ENCODE data around the gene CD274.

The CD274 gene

DNA sequence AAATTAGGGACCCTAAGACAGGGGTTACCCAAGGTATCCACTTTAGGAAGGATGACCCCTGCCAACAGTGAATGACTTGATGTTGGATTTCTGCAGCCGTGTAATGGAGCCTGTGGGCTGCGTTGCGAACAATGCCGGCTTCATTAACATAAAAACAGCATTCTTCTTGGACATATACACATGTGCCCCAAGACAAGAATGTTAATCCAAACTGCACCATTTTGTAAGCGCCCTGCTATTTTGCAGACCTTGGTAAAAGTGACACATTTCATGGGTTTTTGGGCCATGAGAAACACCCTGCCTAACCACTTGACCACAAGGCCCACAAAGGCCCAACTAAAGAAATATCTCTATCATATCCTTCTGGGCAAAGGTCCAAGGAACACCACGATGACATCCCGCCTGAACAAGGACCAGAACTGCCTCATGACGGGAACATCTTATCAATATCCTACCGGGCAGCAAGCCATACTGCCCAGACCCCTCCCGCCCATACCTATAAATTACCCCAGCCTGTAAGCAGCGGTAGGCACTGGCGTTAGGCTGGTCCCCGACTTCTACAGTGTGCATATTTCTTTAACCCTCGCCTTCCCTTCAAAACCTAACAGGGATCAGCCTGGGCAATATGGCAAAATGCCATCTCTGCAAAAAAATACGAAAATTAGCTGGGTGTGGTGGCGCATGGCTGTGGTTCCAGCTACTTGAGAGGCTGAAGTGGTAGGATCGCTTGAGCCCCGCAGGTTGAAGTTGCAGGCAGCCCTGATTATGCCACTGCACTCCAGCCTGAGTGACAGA is 50.3 kb downstream of the CD274 start:
- no peak for DNase-seq

DNA sequence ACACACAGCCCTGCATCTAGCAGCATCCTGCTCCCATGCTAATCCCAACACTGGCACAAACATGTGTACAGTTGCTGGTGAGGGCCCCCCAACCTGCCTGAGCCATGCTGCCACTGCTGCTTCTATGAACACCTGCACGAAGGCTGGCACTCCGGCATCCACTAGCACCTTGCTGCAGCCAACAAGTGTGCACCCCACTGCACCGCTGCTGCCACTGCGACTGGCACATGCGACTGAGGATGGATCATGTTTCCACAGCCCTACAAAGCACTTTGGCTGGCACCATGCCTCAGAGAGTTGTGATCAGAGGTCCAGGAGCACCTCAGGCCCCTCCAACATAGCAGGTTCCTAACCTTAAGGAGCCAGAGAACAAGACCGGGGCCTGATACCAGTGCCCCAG is 52.2 kb downstream of the CD274 start:
- no peak for DNase-seq

DNA sequence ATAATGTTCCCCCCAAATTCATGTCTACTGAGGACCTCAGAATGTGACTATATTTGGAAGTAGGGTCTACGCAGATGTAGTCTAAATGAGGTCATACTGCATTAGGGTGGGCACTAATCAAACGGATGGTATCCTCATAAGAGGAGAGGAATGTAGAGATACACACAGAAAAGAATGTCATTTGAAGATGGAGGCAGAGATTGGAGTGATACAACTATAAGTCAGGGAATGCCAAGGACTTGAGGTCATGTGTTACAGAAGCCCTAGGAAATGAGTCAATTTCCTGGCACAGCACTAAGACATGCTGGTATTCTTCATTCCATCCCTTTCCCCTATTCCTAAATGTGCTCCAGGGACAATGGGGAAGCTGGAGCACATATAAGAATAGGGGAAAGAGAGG is 59.2 kb downstream of the CD274 start:
- no peak for DNase-seq

DNA sequence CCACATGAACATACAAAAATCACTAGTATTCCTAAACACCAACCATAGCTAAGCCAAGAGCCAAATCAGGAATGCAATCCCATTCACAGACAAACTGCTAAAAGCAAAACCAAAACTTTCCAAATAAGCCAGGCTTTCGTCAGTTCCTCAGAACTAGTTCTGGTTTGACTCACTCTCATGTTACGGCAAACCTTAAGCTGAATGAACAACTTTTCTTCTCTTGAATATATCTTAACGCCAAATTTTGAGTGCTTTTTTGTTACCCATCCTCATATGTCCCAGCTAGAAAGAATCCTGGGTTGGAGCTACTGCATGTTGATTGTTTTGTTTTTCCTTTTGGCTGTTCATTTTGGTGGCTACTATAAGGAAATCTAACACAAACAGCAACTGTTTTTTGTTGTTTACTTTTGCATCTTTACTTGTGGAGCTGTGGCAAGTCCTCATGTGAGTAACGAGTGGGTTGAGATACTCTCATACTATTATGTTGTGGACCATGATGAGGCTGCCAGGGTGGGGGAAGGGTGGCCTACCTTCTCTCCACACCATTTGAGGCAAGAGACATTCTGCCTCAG is 60.1 kb downstream of the CD274 start, which contains the start of gene PDCD1LG2:
Gene PDCD1LG2 (plus strand): TSS at position 172 of the 572 bp plus-strand sequence. CDS start 12,016 bp downstream, outside the sequence.
- DNase-seq, result no peak

DNA sequence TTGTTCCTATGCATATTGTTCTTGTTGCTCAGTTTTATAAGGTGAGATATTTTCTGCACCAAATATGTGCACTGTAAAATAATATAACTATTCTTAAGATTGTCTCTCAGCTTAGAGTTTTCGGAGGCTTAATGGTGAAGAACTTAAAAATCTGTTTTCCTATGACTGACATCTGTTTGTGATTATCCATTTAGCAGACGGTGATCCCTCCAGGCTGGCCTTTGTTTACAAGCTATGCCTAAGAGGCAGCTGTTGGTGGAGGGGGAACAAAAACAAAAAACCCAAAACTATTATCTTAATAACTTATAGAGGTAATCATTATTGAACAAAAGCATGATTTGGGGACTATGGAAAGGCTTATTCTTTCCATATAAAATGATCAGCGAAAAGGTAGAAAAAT is 60.6 kb downstream of the CD274 start:
- DNase-seq, result no peak

DNA sequence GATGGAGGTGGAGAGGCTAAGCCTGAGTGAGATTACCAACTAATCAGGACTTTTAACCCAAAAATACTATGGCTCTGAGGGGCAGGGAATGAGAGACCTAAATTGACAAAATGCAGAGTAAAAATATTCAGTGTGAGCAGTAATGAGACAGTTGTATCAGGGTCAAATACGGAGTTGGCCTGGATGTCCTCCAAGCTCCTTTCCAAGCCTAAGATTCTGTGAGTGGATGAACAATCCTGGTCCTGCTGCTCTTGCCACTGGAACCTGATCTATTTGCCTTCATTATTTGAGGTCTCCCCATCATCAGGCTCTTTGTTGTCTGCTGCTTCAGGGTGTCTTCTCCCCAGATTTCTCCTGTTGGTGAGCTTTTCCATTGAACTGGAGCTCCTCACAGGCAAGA is 61.1 kb downstream of the CD274 start:
- DNase-seq, result no peak

DNA sequence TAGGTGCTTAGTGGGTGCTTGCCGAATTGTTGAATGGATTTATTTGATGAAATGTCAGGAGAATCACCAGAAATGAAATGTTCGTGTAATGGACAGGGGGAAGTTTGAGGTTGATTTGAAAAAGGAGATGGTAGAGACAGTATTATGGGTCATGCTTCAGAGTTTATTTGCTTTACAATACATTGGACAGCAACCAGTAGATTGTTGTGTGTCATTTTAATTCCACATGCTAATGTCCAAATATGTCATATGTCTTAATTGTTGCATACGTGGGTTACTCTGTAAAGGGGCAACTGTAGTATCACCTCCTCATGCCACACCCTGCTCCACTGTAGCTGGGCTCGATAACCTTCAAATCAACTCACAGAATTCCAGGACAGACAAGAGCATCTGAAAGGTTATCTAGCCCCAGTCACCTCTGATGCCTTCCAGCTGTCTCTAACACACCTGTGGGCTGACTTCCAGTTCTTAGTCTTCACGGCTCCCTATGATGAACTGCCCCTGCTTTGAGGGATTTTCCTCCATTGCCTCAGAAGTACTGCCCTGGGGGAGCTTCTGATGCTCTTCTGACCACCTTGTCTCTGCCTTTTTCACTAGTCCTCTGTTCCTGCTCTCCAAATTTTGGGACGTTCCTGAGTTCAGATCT is 61.7 kb downstream of the CD274 start:
- no peak for DNase-seq

DNA sequence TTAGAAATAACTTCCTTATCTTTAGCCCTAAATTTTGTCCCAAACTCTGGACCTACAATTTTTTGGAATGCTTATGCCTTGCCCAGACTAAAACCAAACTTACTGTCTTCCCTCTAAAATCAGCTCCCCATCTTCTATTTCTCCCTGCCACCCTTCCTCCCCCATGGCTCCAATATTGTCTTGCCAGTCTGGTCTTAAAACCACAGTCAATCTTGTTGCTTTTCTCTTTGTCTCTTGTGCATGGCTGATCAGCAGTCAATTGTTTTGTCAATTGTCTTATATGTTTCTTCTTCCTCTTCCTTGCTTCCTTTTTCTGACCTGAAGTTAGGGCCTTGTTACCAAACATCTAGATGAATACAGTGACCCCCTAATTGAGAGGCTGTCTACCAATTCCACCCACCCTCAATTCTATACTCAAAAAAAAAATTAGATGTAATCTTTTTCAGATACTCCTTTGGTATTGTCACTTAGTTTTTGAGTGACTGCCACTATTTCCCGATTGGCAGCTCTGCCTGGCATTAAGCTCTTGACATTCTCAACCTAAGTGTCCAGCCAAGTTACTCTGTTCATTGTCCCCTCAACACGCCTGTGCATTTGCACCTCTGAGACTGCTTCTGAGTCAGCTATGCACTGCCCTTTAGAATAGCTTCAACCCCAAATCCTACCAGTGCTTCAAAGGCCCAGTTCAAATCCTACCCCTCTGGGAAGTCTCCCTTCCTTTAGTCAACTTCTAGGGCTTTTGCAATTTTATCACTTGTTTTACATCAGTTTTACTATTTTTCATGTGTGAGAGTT is 62.5 kb downstream of the CD274 start:
- no peak for DNase-seq

DNA sequence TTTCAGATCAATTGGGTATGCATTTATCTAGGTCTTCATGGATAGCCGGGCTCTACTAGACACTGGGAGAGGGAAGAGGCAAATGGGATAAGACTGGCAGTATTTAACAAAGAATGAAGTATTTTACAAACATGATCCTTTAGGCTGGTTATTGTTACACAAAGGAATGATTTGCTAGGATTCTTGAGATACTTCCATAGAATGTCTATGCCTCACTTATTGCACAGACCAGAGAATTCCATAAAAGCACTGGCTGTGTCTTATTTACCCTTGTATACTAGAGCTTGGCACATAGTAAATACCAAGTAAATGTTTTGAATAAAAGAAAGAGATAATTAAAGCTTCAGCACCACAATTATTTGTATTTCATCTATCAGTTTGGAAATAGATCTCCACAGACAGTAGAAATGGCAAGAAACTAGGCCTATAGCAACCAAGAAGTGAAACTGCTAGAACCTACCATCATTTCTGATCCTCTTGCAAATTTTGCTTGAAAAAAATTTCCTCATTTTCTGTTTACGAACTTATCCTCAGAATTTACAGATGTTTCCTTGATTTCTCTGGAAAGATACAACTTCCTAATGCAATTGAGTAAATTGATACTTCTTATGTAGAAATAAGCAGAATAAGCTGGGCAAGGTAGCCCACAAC is 63.7 kb downstream of the CD274 start:
- no peak for DNase-seq

DNA sequence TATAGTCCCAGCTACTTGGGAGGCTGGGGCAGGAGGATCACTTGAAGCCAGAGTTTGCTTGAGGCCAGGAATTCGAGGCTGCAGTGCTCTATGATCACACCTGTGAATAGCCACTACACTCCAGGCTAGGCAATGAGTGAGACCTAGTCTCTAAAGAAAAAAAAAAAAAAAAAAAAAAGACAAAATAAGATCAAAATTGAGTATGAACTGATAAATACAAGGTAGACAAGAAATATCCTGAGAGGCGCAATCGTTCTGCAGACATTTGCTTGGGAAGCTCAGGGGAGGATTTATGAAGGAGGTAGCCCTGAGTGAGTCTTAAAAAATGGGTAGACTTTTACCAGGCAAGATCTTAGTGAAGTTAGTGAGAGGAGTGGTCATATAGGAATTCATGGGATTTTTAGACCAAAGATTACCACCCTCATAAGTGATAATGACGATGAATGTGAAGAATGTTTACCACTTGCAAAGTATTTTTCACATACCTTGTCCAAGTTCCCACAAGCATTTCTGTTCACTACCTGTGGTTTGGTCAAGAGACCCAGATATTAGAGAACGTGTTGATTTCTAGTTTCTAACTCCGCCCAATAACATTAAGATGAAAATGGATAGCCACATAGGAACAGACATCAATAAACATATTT is 64.4 kb downstream of the CD274 start:
- no peak for DNase-seq

DNA sequence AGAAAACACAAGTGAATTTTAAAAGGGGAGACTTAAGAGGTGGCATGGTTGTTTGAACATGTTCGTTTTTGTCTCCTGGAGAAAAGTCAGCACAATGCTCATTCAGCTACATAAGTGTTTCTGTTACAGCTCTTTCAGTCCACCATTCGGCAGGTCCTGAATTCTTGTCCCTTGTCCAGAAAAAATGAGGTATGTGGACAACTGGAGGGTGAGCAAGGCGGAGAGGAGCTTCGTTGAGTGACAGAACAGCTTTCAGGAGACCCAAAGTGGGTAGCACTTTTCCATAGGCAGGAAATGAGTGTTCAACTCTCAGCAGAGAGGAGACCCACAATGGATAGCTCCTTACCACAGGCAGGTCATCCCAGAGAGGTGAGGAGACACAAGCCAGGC is 64.9 kb downstream of the CD274 start:
- DNase-seq, result no peak

DNA sequence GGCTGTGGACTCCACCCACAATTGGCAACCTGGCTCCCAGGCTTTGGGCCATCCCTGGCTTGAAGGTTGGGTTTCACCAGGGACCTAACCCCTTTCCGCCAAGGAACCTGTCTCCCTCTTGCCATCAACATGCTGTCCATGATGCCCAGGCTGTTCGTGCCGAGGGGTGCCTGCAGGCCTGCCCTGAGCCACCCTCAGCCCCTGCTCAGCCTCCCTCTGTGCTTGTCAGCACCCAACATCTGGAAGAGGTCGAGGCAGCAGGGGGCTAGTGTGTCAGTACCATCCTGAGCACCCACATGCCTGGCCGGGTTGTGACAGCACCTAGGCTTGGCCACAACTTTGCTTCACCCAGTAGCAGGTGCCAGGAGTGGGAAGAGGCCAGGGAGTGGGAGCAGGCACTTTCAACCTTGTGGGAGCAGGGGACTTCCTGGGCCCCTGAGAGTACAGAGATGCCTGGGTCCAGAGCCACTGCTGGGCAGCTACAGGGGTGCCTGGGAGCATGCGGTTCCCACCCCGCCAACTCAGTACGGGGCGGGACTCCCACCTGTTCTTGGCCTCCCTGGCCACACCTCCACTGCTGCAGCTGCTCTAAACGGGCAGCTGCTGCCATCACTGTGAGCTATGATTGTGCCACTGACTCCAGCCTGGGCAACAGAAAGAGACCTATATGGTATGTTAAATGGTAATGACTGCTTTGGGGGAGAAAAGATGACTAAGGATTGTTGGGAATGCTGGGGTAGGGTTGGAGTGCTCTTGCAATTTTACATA is 66.3 kb downstream of the CD274 start:
- no peak for DNase-seq

DNA sequence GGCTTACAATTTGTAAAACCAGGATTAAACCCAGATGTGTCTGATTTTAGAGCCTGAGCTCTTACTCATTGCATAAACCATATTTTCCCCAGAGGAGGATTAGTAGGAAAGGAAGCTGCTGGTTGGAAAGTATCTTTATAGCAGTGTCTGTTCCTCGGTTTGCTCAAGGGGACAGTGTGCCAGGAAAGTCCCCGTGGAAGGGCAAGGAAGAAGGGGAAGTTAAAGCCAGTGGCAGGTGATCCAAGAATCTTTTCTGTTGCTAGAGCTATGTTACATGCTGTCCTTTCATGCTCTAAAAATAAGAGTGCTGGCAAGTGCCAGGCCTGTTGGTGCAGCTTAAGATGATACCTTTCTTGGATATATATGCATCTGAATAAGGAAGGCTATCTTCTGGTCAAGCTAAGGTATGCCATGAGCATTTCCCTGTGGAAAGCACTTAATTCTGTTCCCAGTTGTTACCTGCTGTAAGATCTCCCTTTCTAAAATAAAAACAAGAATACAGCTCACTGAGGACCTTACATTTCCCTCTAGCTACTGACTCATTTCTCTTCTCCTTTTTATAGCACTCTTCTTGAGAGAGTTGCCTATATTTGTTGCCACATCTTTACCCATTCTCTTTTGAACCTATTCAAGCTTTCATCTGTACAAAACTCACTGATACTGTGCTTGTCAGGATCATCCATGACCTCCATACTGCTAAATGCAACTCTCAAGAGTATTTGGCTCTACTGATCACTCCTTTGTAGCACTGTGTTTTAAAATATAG is 68.0 kb downstream of the CD274 start:
- no peak for DNase-seq

DNA sequence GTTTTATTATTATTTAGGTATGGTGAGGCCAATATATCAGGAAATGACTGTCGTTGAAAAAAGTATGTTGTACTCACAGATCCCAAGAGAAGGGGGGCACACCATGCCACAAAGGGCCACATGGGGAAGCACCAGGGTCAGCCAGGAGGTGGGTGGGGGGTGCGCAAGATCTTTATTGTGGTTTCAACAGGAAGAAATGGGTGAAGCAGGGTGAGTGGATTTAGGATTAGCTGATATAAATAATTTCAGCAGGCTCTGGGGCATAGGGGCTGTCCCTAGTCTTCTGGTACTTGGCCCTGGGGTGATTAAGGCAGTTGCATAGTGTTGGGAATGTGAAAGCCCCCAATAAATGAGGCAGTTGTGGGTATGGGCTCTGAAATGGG is 68.6 kb downstream of the CD274 start:
- DNase-seq, result no peak

All from GF-D8 (cell line).